HG03064 (cell line): ENCODE results near the gene FCER2.
"Not testable (repeated sequence)": the region's sequence is repeated elsewhere in the genome, so short reads cannot be mapped to it uniquely, and the experiment has no call there.

Experiments
- ATAC-seq: cut with Tn5 transposase; IDR thresholded peaks from one replicate; pipeline ENCODE4 v1.9.1; 2021; ENCODE audit warnings: low read depth; ENCODE audit not compliant: unreplicated experiment

Gene FCER2

GRCh38 chr19:7654401-7654800 is 47.5 kb downstream of the FCER2 start:
- no peak for ATAC-seq

- ATAC-seq: no peak
Measured at GRCh38 chr19:7652061-7652641, 49.8 kb downstream of the FCER2 start.

GRCh38 chr19:7650148-7650547 is 51.8 kb downstream of the FCER2 start:
- ATAC-seq: no peak

GRCh38 chr19:7648265-7649014 is 53.5 kb downstream of the FCER2 start:
- ATAC-seq: no peak

GRCh38 chr19:7647156-7647555 is 54.8 kb downstream of the FCER2 start:
- no peak for ATAC-seq

- ATAC-seq: no peak
Measured at GRCh38 chr19:7646426-7646700, 55.6 kb downstream of the FCER2 start.

- no peak for ATAC-seq
Measured at GRCh38 chr19:7645656-7646425, 56.1 kb downstream of the FCER2 start.

- no peak for ATAC-seq
Measured at GRCh38 chr19:7645163-7645562, 56.8 kb downstream of the FCER2 start.

- no peak for ATAC-seq
Measured at GRCh38 chr19:7644550-7644877, 57.4 kb downstream of the FCER2 start.

- not testable (repeated sequence) for ATAC-seq
Measured at GRCh38 chr19:7643629-7644549, 58.0 kb downstream of the FCER2 start.

- ATAC-seq: no peak
Measured at GRCh38 chr19:7643031-7643415, 58.9 kb downstream of the FCER2 start.

GRCh38 chr19:7642295-7643030 is 59.5 kb downstream of the FCER2 start:
- no peak for ATAC-seq

GRCh38 chr19:7641290-7642276 is 60.3 kb downstream of the FCER2 start:
- no peak for ATAC-seq

- ATAC-seq: no peak
Measured at GRCh38 chr19:7640803-7641202, 61.1 kb downstream of the FCER2 start.

GRCh38 chr19:7639863-7640348 is 62.0 kb downstream of the FCER2 start:
- no peak for ATAC-seq

- no peak for ATAC-seq
Measured at GRCh38 chr19:7638802-7639465, 63.0 kb downstream of the FCER2 start.
